NCI-H1436 treated with DMSO at 0.1 percent for 48 hours (cell line): ENCODE measurements around the gene HRH1.
"Not testable (repeated sequence)": the region's sequence is repeated elsewhere in the genome, so short reads cannot be mapped to it uniquely, and the experiment has no call there.

Experiments used
- DNase-seq: peaks from one replicate; lab custom pipeline; 2025; lab: John Stamatoyannopoulos, UW

Gene HRH1

GRCh38 chr3:11206316-11206715 lies 52.0 kb downstream of the HRH1 start:
- no peak for DNase-seq

- no peak for DNase-seq
These were observed 52.7 kb downstream of the HRH1 start for GRCh38 chr3:11206953-11207352.

- DNase-seq, result no peak
These were observed 57.4 kb downstream of the HRH1 start for GRCh38 chr3:11211531-11212298.

- DNase-seq, result no peak
These were observed 58.0 kb downstream of the HRH1 start for GRCh38 chr3:11212299-11212608.

GRCh38 chr3:11212784-11213183 lies 58.5 kb downstream of the HRH1 start:
- no peak for DNase-seq

- no peak for DNase-seq
These were observed 59.6 kb downstream of the HRH1 start for GRCh38 chr3:11213810-11214450.

GRCh38 chr3:11214451-11214978 lies 60.2 kb downstream of the HRH1 start:
- DNase-seq, result no peak

GRCh38 chr3:11217370-11217769 lies 63.1 kb downstream of the HRH1 start:
- not testable (repeated sequence) for DNase-seq

GRCh38 chr3:11220230-11220629 lies 65.9 kb downstream of the HRH1 start:
- DNase-seq, result no peak

- DNase-seq, result no peak
These were observed 67.6 kb downstream of the HRH1 start for GRCh38 chr3:11221818-11222415.

- DNase-seq, result no peak
These were observed 69.7 kb downstream of the HRH1 start for GRCh38 chr3:11224010-11224409.

- DNase-seq, result no peak
These were observed 70.6 kb downstream of the HRH1 start for GRCh38 chr3:11224870-11225229.

- DNase-seq, result no peak
These were observed 71.7 kb downstream of the HRH1 start for GRCh38 chr3:11226042-11226370.

- no peak for DNase-seq
These were observed 73.7 kb downstream of the HRH1 start for GRCh38 chr3:11228041-11228440.

GRCh38 chr3:11230125-11230524 lies 75.8 kb downstream of the HRH1 start:
- no peak for DNase-seq

- DNase-seq, result no peak
These were observed 76.5 kb downstream of the HRH1 start for GRCh38 chr3:11230832-11231231.

- no peak for DNase-seq
These were observed 81.1 kb downstream of the HRH1 start for GRCh38 chr3:11235385-11235784.

GRCh38 chr3:11236588-11237461 lies 82.5 kb downstream of the HRH1 start:
- no peak for DNase-seq

- DNase-seq, result no peak
These were observed 83.8 kb downstream of the HRH1 start for GRCh38 chr3:11238060-11238459.

- no peak for DNase-seq
These were observed 84.6 kb downstream of the HRH1 start for GRCh38 chr3:11238880-11239279.

- DNase-seq, result no peak
These were observed 85.5 kb downstream of the HRH1 start for GRCh38 chr3:11239796-11240195.

GRCh38 chr3:11240496-11240895 lies 86.2 kb downstream of the HRH1 start:
- DNase-seq, result no peak
